Heart left ventricle (tissue), 16 donors: ENCODE results near the gene BRF1. TPM values are rescaled to one million over a fixed set of nuclear protein-coding genes. Genes with fewer than 3 reads are reported as not detected.

Source experiments
- ATAC-seq, 4 donors: fragments of 200-7000 bp; cut with Tn5 transposase; one replicate each; pipeline ENCODE4 v1.9.1; 2020 to 2022; ENCODE audit warnings: moderate library complexity in 4 of 4, mild to moderate bottlenecking in 3 of 4, moderate number of reproducible peaks in 1 of 4
- DNase-seq, 5 donors: peaks; one replicate each; pipeline ENCODE4 v3.0.0-alpha.2; 2020
- H3K27ac ChIP-seq, 12 donors: fragments of 200-600 bp; sonication (generic) in 4 of 12; one replicate each; pipeline versions ENCODE4 v1.5.0 to v1.8.0; 2016 to 2022; ENCODE audit warnings: mild to moderate bottlenecking in 2 of 12
- H3K27me3 ChIP-seq, 9 donors: fragments of 200-600 bp; sonication (generic) in 2 of 9; one replicate each; pipeline versions ENCODE4 v1.5.1 to v1.8.0; 2016 to 2022; ENCODE audit warnings: mild to moderate bottlenecking in 3 of 9
- H3K36me3 ChIP-seq, 9 donors: fragments of 200-600 bp; sonication (generic) in 2 of 9; one replicate each; pipeline versions ENCODE4 v1.5.0 to v1.8.0; 2018 to 2022; ENCODE audit warnings: mild to moderate bottlenecking in 2 of 9
- H3K4me1 ChIP-seq, 12 donors: fragments of 200-600 bp; sonication (generic) in 4 of 12; one replicate each; pipeline versions ENCODE4 v1.5.0 to v1.8.0; 2016 to 2022; ENCODE audit warnings: mild to moderate bottlenecking in 3 of 12
- H3K4me3 ChIP-seq, 12 donors: fragments of 200-600 bp; sonication (generic) in 4 of 12; one replicate each; pipeline versions ENCODE4 v1.5.0 to v1.8.0; 2017 to 2022; ENCODE audit warnings: mild to moderate bottlenecking in 9 of 12, moderate library complexity in 4 of 12
- H3K9me3 ChIP-seq, 12 donors: fragments of 200-600 bp; sonication (generic) in 4 of 12; one replicate each; pipeline versions ENCODE4 v1.5.0 to v1.8.0; 2016 to 2022; ENCODE audit warnings: mild to moderate bottlenecking in 1 of 12
- CTCF ChIP-seq, 12 donors: fragments of 200-600 bp; sonication (generic) in 4 of 12; IDR thresholded peaks; one replicate each; pipeline versions ENCODE4 v1.5.0 to v1.8.0; 2018 to 2022; ENCODE audit warnings: antibody characterized with exemption in 12 of 12, mild to moderate bottlenecking in 5 of 12
- POLR2A ChIP-seq, 2 donors: fragments of 450-650 bp; IDR thresholded peaks; one replicate each; pipeline ENCODE4 v1.6.1; 2017; ENCODE audit warnings: antibody characterized with exemption in 2 of 2, mild to moderate bottlenecking in 2 of 2, moderate library complexity in 2 of 2
- WGBS, 4 donors: extraction: QIAGEN DNeasy Blood & Tissue Kit in 2 of 4; methylation state at CpG; one replicate each; pipeline versions ENCODE4 v1.1.5 to v1.1.7; 2013 to 2018; 5-methylcytosine and 5-hydroxymethylcytosine counted together
- intact Hi-C, 10 donors: fragments of 100-400 bp; cut with DNase I; formaldehyde crosslinking; loops; one replicate each; pipeline versions ENCODE4 v1.11.1 to v1.14.2; 2022
- polyA plus RNA-seq, 2 donors: library from polyadenylated mRNA; stranded (reverse); fragments of 200-250 nt; gene quantifications; one replicate each; pipeline ENCODE4 v1.2.3, GENCODE V29; 2013
- total RNA-seq, 9 donors: library from RNA; depleted of rRNA in 2 of 9; stranded (reverse); fragments of >200 nt in 2 of 9; fragmentation: NEBNext Ultra II Directional in 3 of 9; extraction: Animal tissue kit (Norgen Biotek cat#: 25700) in 3 of 9; gene quantifications; one replicate each; pipeline versions ENCODE4 v1.1.0 to v1.2.4, GENCODE V29; 2016 to 2023
- donor health status: ischemic (EF 13 %, LVEDD 7.1; RV severe dilation, severe dysfunction).
- donor health status: healthy with polysubstance abuse.
- donor health status: DM: no; HTN: yes; CAD: no.
- donor health status: DM: no; HTN: no; CAD: no.
- donor health status: ischemic (EF 25% LVEDD 6.9; RV normal size, moderate dysfunction).
- donor health status: ischemic (EF 25% LVEDD 5.7; RV mildly dilated, moderate dysfunction).
- donor health status: healthy.
- donor health status: DM: yes; HTN: yes; CAD: no.
- donor health status: ischemic (EF 35%, LVEDD 5.7; RV mildly dilated, moderate dysfunction).
- donor health status: nonischemic (EF 11% LVEDD 7.7; RV severe dilation, severe dysfunction).
- donor health status: DM: yes; HTN: yes; CAD: no.
- donor health status: PGD.
- donor health status: ischemic (EF 29% LVEDD 5.4; RV normal size, mild dysfunction).
- donor health status: nonischemic (EF 23%, LVEDD 6.1; RV moderate dilation, normal function).

The BRF1 gene
- total and polyA plus RNA-seq, 11 donors: 13.3 to 25.3 (median 18.7) TPM

GRCh38 chr14:105312973-105313372 is 12.2 kb upstream of the BRF1 start:
- Histone ChIP-seq H3K4me3 (no peak overlapping the region), H3K4me1 (peaks cover 0 to 41% (median 34%) of the 10 kb centered on the region in 12 donors), H3K27me3 (no peaks in the 10 kb centered on the region), H3K36me3 (no peaks in the 10 kb centered on the region), H3K27ac (peak overlapping the region in 9 of 12 donors; percentile 82 to 99 (median 93)), H3K9me3 (no peaks in the 10 kb centered on the region)
- ATAC-seq: no peak
- intact Hi-C loops: loop anchor here in 1 of 10 donors (5.0 kb wide), 1 partner anchor 179 kb away; the partner anchor contains the start of gene TEDC1
- DNase-seq: peak in 1 of 5 donors; percentile 59
- WGBS, 4 donors: 93 to 98% (median 95%) methylated on average over 10 to 13 of the region's 13 CpGs
- no peak for TF ChIP-seq CTCF (IDR thresholded peaks at IDR 0.05)
- TF ChIP-seq POLR2A (IDR thresholded peaks at IDR 0.05): no peak

DNA sequence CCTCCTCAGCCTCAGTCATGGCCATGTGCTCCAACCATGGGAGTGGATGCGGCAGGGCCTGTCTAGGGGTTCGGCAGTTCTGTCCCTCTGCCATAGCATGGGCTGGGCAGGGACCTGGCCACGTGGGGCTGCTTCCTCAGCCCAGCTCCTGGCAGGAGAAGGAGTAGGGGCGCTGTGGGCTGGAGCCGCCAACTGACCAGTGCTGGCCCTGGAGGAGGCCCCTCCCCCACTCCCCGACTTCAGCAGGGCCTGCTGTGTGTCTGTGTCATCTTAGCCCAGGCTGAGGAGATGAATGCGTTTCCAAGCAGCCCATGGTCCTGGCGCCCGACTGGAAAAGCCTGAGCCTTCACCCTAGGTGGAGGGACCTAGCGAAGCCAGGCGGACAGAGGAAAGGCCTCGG is 11.0 kb upstream of the BRF1 start:
- Histone ChIP-seq H3K27ac (no peak overlapping the region), H3K4me3 (no peak overlapping the region), H3K4me1 (peaks cover 0 to 30% (median 24%) of the 10 kb centered on the region in 12 donors), H3K27me3 (no peaks in the 10 kb centered on the region), H3K36me3 (no peaks in the 10 kb centered on the region), H3K9me3 (no peaks in the 10 kb centered on the region)
- ATAC-seq: no peak
- peak in 1 of 5 donors; percentile 48 for DNase-seq
- TF ChIP-seq POLR2A (IDR thresholded peaks at IDR 0.05) (no peak), CTCF (IDR thresholded peaks at IDR 0.05) (no peak)
- 70 to 81% (median 78%) methylated on average over 11 to 12 of the region's 12 CpGs for WGBS, 4 donors
- intact Hi-C loops: loop anchor here in 1 of 10 donors (5.0 kb wide), 1 partner anchor 180 kb away; the partner anchor contains the start of gene TEDC1

DNA sequence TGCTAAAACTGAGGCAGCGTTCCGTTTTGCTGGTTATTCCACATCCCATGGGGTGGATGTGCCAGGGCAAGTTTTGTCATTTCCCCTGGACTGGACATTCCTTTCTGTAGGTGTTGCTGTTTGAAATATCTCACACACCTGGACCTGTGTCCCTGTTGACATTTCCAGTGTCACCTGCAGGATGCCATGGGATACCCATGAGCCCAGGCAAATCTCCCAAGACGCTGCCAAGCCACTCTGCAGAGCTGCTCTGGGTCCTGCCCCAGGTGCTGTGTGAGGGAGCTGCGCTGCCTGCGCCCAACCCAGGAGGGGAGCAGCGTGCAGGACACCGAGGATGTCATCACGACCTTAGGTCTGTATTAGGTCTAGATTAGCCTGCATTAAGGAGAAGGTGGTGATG is 8.6 kb upstream of the BRF1 start:
- intact Hi-C loops: no loop called here
- Histone ChIP-seq H3K36me3 (no peaks in the 10 kb centered on the region), H3K4me3 (no peak overlapping the region), H3K4me1 (peaks cover 0 to 17% (median 8%) of the 10 kb centered on the region in 12 donors), H3K27me3 (no peaks in the 10 kb centered on the region), H3K27ac (no peak overlapping the region), H3K9me3 (no peaks in the 10 kb centered on the region)
- TF ChIP-seq CTCF (IDR thresholded peaks at IDR 0.05) (no peak), POLR2A (IDR thresholded peaks at IDR 0.05) (no peak)
- DNase-seq (no peak), ATAC-seq (no peak)
- WGBS, 4 donors: 92 to 96% (median 95%) methylated on average over 8 of the region's 8 CpGs

- intact Hi-C loops: no loop called here
- H3K9me3 ChIP-seq: no peaks in the 10 kb centered on the region
Observed at GRCh38 chr14:105307052-105307727, 6.4 kb upstream of the BRF1 start.

More at GRCh38 chr14:105307052-105307727, 6.4 kb upstream of the BRF1 start:
- WGBS, 4 donors: 82 to 88% (median 83%) methylated on average over 4 of the region's 4 CpGs
- no peak overlapping the region for H3K27ac ChIP-seq
- ATAC-seq (no peak), DNase-seq (no peak)
- no peak overlapping the region for H3K4me3 ChIP-seq
- peaks cover 0 to 12% (median 0%) of the 10 kb centered on the region in 12 donors for H3K4me1 ChIP-seq
- no peaks in the 10 kb centered on the region for H3K36me3 ChIP-seq
- H3K27me3 ChIP-seq: no peaks in the 10 kb centered on the region
- TF ChIP-seq POLR2A (IDR thresholded peaks at IDR 0.05) (no peak), CTCF (IDR thresholded peaks at IDR 0.05) (no peak)
